ENCODE results near the gene CTNNA3. TPM values are rescaled to one million over a fixed set of nuclear protein-coding genes. Genes with fewer than 3 reads are reported as not detected.

Gene CTNNA3
- total RNA-seq, 1 donor from 2014 or later = under 0.01 TPM

DNA sequence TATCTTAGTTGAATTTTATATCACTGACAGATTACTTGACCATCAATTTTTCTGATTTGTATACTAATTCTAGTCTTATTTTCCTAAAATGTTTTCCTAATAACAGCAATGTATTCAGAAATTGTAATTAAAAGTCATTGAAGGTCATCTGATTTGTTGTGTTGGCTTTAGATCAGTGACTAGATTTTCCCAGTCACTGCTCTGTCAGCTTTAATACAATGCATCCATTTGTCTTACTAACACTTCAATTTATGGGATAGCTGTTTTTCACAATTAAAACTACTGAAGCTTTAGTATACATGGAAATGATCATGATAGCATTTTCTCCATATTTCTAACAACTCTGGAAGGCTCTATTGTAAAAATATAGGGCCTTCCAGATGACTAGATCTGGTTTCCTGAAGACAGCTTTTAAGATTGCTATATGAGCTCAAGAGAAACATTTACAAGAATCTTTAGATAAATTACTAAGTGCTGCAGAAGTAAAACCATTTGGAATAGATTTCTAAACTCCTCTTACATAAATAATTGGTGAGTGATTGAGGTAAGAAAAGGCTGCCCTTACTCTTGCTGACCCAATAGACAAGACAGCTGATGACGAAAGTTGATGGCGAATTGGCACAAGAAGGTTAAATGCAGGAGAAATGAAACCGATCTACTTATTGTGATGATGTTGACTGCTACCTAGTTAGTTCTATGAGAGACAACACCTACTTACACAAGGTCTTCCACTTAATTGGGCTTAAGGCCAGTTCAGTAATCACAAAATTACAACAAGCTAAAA, 696.0 kb downstream of the CTNNA3 start:
- Histone ChIP-seq H3K9me3 (no peaks in the 10 kb centered on the region), H3K27me3 (no peaks in the 10 kb centered on the region), H3K4me1 (no peaks in the 10 kb centered on the region), H3K27ac (no peak overlapping the region), H3K4me3 (no peak overlapping the region), H3K36me3 (no peaks in the 10 kb centered on the region)
- TF ChIP-seq, protein P1, sequence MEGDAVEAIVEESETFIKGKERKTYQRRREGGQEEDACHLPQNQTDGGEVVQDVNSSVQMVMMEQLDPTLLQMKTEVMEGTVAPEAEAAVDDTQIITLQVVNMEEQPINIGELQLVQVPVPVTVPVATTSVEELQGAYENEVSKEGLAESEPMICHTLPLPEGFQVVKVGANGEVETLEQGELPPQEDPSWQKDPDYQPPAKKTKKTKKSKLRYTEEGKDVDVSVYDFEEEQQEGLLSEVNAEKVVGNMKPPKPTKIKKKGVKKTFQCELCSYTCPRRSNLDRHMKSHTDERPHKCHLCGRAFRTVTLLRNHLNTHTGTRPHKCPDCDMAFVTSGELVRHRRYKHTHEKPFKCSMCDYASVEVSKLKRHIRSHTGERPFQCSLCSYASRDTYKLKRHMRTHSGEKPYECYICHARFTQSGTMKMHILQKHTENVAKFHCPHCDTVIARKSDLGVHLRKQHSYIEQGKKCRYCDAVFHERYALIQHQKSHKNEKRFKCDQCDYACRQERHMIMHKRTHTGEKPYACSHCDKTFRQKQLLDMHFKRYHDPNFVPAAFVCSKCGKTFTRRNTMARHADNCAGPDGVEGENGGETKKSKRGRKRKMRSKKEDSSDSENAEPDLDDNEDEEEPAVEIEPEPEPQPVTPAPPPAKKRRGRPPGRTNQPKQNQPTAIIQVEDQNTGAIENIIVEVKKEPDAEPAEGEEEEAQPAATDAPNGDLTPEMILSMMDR (IDR thresholded peaks at IDR 0.05) = no peak
- intact Hi-C loops (cut with DNase I) = no loop called here
- DNase-seq (ENCODE audit: low spot score in 2 of 2) = no peak

DNA sequence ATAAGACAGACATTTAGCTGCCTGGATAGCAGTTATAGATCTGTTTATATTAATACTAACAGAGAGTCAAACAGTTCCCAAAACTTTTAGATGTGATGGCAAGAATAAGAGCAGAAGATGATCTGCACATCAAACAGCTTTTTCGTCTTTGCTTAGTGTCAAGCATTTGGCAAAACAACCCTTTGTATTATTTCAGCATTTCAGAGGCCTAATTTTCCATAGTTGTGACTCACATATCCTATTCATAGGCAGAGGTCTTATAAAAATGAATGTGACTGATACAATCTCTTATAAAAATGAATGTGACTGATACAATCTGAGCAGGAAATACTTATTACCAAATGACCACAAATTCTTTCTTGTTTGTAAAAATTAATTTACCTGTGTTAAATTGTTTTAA, 699.0 kb downstream of the CTNNA3 start:
- DNase-seq (ENCODE audit: low spot score in 2 of 2) = no peak
- TF ChIP-seq, protein P1 (IDR thresholded peaks at IDR 0.05) = no peak
- intact Hi-C loops (cut with DNase I) = no loop called here
- Histone ChIP-seq H3K36me3 (no peaks in the 10 kb centered on the region), H3K4me3 (no peak overlapping the region), H3K9me3 (no peaks in the 10 kb centered on the region), H3K27me3 (no peaks in the 10 kb centered on the region), H3K27ac (no peak overlapping the region), H3K4me1 (no peaks in the 10 kb centered on the region)

DNA sequence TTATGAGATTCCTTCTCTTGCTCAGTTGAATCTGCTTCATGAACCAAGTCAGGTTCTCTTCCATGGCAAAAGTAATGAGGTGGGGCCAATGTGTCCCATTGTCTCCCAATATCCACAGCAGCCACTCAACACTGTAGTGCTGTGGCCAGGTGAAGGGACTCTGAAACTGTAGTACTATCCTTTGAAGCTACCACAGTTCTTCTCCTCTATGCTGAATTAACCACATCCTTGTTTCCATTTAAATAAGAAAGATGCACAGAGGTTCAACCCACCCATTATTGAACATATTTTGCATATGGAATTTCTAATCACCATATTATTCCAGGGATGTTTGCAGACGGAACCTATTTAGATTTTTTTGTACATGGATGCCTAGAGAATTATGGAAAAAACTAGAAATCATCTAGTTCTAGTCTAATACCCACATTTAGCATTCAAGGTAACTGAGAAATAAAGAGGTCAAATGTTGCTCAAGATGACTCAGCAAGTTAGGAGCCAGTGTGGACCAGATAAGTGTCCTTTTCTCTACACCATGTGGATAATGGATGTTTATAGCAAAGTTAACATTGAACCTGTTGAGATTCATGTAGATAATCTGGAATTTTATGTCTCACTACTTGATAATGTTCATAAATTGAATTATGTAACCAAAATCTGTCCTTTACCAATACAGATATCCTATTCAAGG, 705.7 kb downstream of the CTNNA3 start:
- Histone ChIP-seq H3K36me3 (no peaks in the 10 kb centered on the region), H3K4me1 (no peaks in the 10 kb centered on the region), H3K4me3 (no peak overlapping the region), H3K27me3 (no peaks in the 10 kb centered on the region), H3K9me3 (no peaks in the 10 kb centered on the region), H3K27ac (no peak overlapping the region)
- no peak for DNase-seq (ENCODE audit: low spot score in 2 of 2)
- intact Hi-C loops (cut with DNase I) = no loop called here
- TF ChIP-seq, protein P1 (IDR thresholded peaks at IDR 0.05) = no peak

DNA sequence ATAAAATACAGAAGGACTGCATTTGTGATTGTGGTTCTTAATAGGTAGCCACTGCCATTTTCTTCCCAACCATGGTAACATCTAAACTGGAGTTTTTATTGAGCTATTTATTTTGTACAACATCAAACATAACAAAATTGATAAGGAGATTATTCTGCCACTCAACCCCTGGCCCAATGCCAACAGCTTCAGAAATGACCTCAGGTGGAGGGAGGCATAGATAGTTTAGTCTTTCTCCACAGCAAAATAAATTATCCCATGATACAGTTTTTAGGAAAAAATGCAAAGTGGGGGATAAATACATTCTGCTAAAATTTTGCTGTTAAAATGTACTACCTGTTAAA, 712.5 kb downstream of the CTNNA3 start:
- intact Hi-C loops (cut with DNase I) = no loop called here
- H3K4me1 ChIP-seq = no peaks in the 10 kb centered on the region
- H3K36me3 ChIP-seq = no peaks in the 10 kb centered on the region
- no peak overlapping the region for H3K4me3 ChIP-seq
- TF ChIP-seq, protein P1 (IDR thresholded peaks at IDR 0.05) = no peak
- DNase-seq (ENCODE audit: low spot score in 2 of 2) = no peak
- H3K27ac ChIP-seq = no peak overlapping the region
- no peaks in the 10 kb centered on the region for H3K9me3 ChIP-seq
- H3K27me3 ChIP-seq = no peaks in the 10 kb centered on the region

DNA sequence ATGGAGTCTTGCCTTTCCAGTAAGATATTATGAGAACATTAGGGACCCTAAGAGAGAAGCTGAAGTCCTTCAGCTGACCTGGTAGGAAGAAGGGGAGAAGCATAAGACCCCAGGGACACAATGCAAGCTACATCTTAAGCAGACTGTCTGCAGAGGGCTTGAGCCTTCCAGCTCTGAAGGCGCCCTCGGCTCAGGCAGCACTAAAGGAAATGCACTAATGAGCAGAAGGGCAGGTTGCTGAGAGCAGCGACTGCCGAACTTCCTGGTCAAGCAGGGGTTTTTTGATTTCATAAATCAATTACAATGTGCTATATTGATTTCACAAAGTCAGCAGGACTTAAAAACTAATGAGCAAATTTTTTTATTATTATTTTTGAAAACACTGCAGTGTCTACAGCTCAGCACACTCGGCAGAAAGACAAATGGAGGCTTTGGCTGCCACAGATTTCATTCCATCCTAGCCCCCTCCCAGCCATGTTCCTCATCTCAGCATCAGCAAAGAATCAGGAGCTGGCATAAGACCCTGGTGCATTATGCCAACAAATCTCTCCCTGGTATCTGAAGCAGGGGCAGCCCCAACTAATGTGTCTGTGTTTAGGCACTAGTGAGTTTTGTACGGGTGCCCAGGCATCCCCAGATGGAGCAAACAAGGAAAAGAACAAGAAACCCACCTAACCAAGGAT, 713.1 kb downstream of the CTNNA3 start:
- H3K36me3 ChIP-seq = no peaks in the 10 kb centered on the region

More for the DNA sequence above, 713.1 kb downstream of the CTNNA3 start:
- H3K27me3 ChIP-seq = no peaks in the 10 kb centered on the region
- H3K27ac ChIP-seq = no peak overlapping the region
- TF ChIP-seq, protein P1 (IDR thresholded peaks at IDR 0.05) = no peak
- H3K4me3 ChIP-seq = no peak overlapping the region
- H3K4me1 ChIP-seq = no peaks in the 10 kb centered on the region
- intact Hi-C loops (cut with DNase I) = no loop called here
- H3K9me3 ChIP-seq = no peaks in the 10 kb centered on the region
- DNase-seq (ENCODE audit: low spot score in 2 of 2) = no peak

All from ascending aorta (tissue), 2 donors.